GM18505 (cell line): ENCODE measurements around the gene TRAPPC4.
"Not testable (repeated sequence)": the region's sequence is repeated elsewhere in the genome, so short reads cannot be mapped to it uniquely, and the experiment has no call there.

Source experiments
- ATAC-seq: cut with Tn5 transposase; IDR thresholded peaks from one replicate; pipeline ENCODE4 v1.9.1; 2021; ENCODE audit not compliant: unreplicated experiment
- POLR2A ChIP-seq: IDR thresholded peaks from 4 replicates; pipeline ENCODE4 v1.6.1; 2011; ENCODE audit warnings: borderline replicate concordance; ENCODE audit not compliant: insufficient read depth, insufficient read length; ENCODE audit errors: extremely low read depth

Gene TRAPPC4

DNA sequence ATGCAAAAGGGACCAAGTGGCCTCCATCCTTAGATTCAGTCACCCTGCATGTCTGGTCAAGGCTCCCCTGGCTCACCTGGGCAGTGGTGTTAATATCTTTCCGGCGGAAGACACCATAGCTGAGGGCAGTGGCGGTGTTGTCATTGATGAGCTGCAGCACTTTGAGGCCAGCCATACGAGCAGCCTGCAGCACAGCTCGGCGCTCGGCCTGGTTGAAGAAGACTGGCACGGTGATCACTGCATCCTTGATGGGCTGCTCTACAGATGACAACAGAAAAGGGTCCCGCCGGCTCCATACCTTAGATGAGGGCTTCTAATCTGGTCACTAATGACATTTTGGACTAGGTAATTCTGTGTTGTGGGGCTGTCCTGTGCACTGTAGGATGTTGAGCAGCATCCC, 35.9 kb downstream of the TRAPPC4 start:
- no peak for ATAC-seq
- TF ChIP-seq POLR2A, result no peak

DNA sequence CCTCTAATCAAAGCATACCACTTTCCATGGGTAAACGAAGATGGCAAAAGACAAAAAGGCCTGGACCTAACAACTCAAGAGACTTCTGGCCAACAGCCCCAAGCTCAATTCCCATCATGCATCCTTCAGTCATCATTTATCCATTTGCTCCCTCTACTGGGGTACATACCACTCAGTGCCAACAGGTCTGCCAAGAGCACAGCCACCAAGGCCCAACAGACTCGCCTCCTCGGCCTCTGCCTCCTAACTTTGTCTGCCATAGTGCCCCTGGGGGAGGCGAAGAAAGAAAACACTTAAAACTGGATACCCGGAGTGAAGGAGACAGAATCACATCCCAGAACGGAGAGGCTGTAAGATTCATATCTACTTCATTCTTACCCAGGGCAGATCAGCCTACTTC, 37.3 kb downstream of the TRAPPC4 start:
- no peak for TF ChIP-seq POLR2A
- ATAC-seq, result no peak

DNA sequence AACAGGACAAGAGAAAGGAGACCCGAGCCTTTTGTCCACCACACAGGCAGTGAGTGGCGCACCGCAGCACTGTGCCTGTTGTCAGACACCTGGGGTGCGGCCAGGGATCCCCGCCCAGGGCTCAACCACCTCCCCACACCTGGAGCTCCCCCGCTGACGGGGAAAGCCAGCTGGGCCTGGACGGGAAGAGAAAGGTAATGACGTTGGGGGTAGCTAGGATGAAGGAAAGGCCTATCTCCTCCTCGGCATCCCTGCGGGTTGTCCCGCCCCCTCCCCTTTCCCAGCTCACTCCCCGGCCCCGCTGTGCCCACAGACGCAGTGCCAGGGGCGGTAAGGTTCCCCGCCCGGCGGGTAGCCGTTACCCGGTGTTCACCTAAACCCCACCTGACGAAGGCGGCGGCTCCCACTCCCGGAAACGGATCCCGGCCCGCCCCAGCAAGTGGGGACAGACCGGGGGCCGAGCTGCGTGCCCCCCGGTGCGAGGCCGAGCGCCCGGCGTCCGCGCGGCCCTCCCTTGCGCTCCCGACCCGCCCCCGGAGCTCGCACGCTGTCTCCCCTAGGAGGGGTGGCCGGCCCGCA, 37.9 kb downstream of the TRAPPC4 start:
- peak; percentile 4 for ATAC-seq
- no peak for TF ChIP-seq POLR2A

DNA sequence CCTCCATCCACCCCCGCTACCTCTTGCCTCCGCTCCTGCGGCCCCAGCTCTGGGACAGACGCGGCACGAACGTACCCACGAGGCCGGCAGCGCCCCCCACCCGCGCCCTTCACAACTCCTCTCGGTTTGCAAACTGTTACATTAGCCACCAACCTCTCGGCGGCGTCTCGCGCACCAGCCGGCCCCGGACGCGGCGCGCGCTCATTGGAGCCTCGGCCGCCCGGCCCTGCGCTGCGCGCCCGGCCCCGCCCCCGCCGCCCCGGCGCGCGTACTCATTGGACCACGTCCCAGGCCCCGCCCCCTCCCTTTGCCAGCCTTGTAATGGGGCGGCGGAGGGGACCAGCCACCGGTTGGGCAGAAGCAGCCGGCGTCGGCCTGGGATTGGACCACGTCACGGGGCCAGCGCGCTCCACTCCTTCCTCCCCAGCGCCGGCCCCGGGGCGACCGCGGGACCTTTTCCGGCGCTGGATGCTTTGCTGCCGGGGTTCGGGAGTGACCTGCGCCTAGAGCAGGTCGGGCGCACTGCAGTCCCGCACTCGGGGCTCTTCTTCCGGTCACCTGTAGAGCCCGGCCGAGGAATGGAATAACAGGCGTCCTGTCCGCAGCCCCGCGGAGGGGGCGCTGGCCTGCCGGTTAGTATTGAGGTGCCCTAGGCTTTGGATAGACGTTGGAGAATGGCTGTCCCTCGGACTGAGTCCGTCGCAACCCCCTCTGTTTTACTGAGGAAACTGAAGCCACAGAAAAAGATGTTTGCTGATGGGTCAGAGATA, 38.6 kb downstream of the TRAPPC4 start, which contains the start of gene HYOU1:
TSS of gene HYOU1 (minus strand) at position 206 of the 770 bp plus-strand sequence. CDS start 1,045 bp downstream, outside the sequence.
- peak; percentile 84 for TF ChIP-seq POLR2A
- peak; percentile 92 for ATAC-seq

DNA sequence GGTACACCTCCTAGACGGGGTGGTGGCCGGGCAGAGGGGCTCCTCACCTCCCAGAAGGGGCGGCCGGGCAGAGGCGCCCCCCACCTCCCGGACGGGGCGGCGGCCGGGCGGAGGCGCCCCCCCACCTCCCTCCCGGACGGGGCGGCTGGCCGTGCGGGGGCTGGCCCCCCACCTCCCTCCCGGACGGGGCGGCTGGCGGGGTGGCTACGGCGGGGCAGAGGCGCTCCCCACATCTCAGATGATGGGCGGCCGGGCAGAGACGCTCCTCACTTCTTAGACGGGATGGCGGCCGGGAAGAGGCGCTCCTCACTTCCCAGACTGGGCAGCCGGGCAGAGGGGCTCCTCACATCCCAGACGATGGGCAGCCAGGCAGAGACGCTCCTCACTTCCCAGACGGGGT, 40.6 kb downstream of the TRAPPC4 start:
- ATAC-seq, result not testable (repeated sequence)

DNA sequence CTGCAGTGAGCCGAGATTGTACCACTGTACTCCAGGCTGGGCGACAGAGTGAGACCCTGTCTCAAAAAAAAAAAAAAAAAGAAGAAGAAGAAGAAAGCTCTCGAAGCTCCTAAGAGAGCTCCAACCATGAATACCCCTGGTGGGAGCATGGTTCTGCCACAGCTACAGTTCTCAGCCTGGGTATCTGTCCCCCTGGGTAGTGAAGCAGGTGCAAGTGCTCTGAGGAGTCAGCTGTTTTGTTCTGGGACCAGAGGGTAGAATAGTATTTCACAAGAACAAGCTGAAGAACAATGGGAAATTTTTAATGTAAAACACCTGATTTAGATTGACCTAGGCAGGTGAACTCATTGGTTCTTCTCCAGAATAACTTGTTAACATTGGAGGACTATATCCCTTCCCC, 42.7 kb downstream of the TRAPPC4 start:
- no peak for ATAC-seq
- no peak for TF ChIP-seq POLR2A

DNA sequence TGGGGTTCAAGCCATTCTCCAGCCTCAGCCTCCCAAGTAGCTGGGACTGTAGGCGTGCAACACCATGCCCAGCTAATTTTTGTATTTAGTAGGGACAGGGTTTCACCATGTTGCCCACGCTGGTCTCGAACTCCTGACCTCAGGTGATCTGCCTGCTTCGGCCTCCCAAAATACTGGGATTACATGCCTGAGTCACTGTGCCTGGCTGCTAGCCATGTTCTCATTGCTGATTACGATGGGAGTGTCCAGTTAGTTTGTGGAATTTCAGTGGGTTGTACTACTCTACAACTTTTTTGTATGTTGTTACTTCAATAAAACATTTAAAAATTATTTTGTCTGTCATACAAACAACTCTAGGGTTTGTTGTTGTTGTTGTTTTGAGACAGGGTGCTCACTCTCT, 44.2 kb downstream of the TRAPPC4 start:
- TF ChIP-seq POLR2A, result no peak

DNA sequence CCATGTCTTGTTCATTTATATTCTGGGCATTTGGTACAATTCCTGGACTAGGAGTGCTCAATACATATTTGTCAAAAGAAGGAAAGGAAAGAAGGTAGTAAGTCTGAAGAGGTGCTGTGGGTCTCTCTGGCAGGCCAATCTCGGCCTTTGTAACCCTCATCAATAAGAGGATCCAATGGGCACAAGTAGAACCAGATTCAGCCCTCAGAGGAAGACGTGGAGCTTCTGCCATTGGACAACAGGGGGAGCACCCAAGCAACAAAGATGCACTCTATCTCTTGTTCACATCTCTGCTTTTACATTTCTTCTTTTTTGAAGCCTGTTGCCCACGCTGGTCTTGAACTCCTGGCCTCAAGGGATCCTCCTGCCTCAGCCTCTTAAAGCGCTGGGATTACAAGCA, 46.8 kb downstream of the TRAPPC4 start:
- ATAC-seq, result no peak
- no peak for TF ChIP-seq POLR2A

More for the DNA sequence above, 44.2 kb downstream of the TRAPPC4 start:
- ATAC-seq, result no peak

DNA sequence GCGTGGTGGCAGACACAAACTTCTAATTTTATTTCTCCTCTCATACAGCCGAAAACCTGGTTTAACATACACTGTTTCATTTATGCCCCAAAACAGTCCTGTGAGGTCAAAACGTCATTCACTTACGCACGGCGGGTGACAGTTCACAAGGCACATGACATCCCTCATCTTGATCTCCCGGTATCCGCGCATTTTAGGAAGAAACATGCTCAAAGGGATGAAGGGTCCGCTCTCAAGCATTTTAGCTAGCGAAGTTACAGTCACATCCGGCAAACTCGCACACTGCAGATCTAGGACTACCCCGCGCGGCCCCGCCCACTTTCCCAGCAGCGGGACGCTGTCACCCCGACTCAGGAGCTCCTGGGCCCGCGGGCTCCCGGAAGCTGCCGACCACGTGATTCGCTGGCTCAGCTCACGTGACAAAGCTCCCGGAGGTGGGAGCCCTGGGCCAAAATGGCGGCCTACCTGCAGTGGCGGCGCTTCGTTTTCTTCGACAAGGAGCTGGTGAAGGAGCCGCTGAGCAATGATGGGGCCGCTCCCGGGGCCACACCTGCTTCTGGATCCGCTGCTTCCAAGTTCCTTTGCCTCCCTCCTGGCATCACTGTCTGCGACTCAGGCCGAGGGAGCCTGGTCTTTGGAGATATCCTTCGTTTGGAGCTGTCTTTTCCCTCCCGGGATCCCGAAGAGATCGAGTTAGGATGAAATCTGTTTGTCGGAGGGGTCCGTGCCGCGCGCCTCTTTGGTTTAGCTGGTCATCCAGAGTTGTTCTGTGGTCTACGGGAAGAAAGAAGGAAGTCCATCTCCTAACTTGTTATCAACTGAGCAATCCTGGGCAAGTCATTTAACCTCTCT, 49.0 kb downstream of the TRAPPC4 start, which contains the start of gene VPS11:
TSS of gene VPS11 (plus strand) at position 448 of the 852 bp plus-strand sequence. CDS start at position 454, 6 bp downstream.
- peak; percentile 90 for ATAC-seq
- TF ChIP-seq POLR2A, result peak; percentile 91
